Heart left ventricle (tissue), 16 donors: ENCODE data around the gene CT47C1. TPM values are rescaled to one million over a fixed set of nuclear protein-coding genes. Genes with fewer than 3 reads are reported as not detected.

Source experiments
- ATAC-seq, 4 donors: fragments of 200-7000 bp; cut with Tn5 transposase; one replicate each; pipeline ENCODE4 v1.9.1; 2020 to 2022; ENCODE audit warnings: moderate library complexity in 4 of 4, mild to moderate bottlenecking in 3 of 4, moderate number of reproducible peaks in 1 of 4
- DNase-seq, 5 donors: peaks; one replicate each; pipeline ENCODE4 v3.0.0-alpha.2; 2020
- H3K27ac ChIP-seq, 12 donors: fragments of 200-600 bp; sonication (generic) in 4 of 12; one replicate each; pipeline versions ENCODE4 v1.5.0 to v1.8.0; 2016 to 2022; ENCODE audit warnings: mild to moderate bottlenecking in 2 of 12
- H3K27me3 ChIP-seq, 9 donors: fragments of 200-600 bp; sonication (generic) in 2 of 9; one replicate each; pipeline versions ENCODE4 v1.5.1 to v1.8.0; 2016 to 2022; ENCODE audit warnings: mild to moderate bottlenecking in 3 of 9
- H3K36me3 ChIP-seq, 9 donors: fragments of 200-600 bp; sonication (generic) in 2 of 9; one replicate each; pipeline versions ENCODE4 v1.5.0 to v1.8.0; 2018 to 2022; ENCODE audit warnings: mild to moderate bottlenecking in 2 of 9
- H3K4me1 ChIP-seq, 12 donors: fragments of 200-600 bp; sonication (generic) in 4 of 12; one replicate each; pipeline versions ENCODE4 v1.5.0 to v1.8.0; 2016 to 2022; ENCODE audit warnings: mild to moderate bottlenecking in 3 of 12
- H3K4me3 ChIP-seq, 12 donors: fragments of 200-600 bp; sonication (generic) in 4 of 12; one replicate each; pipeline versions ENCODE4 v1.5.0 to v1.8.0; 2017 to 2022; ENCODE audit warnings: mild to moderate bottlenecking in 9 of 12, moderate library complexity in 4 of 12
- H3K9me3 ChIP-seq, 12 donors: fragments of 200-600 bp; sonication (generic) in 4 of 12; one replicate each; pipeline versions ENCODE4 v1.5.0 to v1.8.0; 2016 to 2022; ENCODE audit warnings: mild to moderate bottlenecking in 1 of 12
- POLR2A ChIP-seq, 2 donors: fragments of 450-650 bp; IDR thresholded peaks; one replicate each; pipeline ENCODE4 v1.6.1; 2017; ENCODE audit warnings: antibody characterized with exemption in 2 of 2, mild to moderate bottlenecking in 2 of 2, moderate library complexity in 2 of 2
- WGBS, 4 donors: extraction: QIAGEN DNeasy Blood & Tissue Kit in 2 of 4; methylation state at CpG; one replicate each; pipeline versions ENCODE4 v1.1.5 to v1.1.7; 2013 to 2018; 5-methylcytosine and 5-hydroxymethylcytosine counted together
- intact Hi-C, 10 donors: fragments of 100-400 bp; cut with DNase I; formaldehyde crosslinking; loops; one replicate each; pipeline versions ENCODE4 v1.11.1 to v1.14.2; 2022
- polyA plus RNA-seq, 2 donors: library from polyadenylated mRNA; stranded (reverse); fragments of 200-250 nt; gene quantifications; one replicate each; pipeline ENCODE4 v1.2.3, GENCODE V29; 2013
- total RNA-seq, 9 donors: library from RNA; depleted of rRNA in 2 of 9; stranded (reverse); fragments of >200 nt in 2 of 9; fragmentation: NEBNext Ultra II Directional in 3 of 9; extraction: Animal tissue kit (Norgen Biotek cat#: 25700) in 3 of 9; gene quantifications; one replicate each; pipeline versions ENCODE4 v1.1.0 to v1.2.4, GENCODE V29; 2016 to 2023
- TF ChIP-seq, protein P1 (sequence below), 12 donors: fragments of 200-600 bp; sonication (generic) in 4 of 12; IDR thresholded peaks; one replicate each; pipeline versions ENCODE4 v1.5.0 to v1.8.0; 2018 to 2022; ENCODE audit warnings: antibody characterized with exemption in 12 of 12, mild to moderate bottlenecking in 5 of 12
- donor health status: ischemic (EF 13 %, LVEDD 7.1; RV severe dilation, severe dysfunction).
- donor health status: healthy with polysubstance abuse.
- donor health status: DM: no; HTN: yes; CAD: no.
- donor health status: DM: no; HTN: no; CAD: no.
- donor health status: ischemic (EF 25% LVEDD 6.9; RV normal size, moderate dysfunction).
- donor health status: ischemic (EF 25% LVEDD 5.7; RV mildly dilated, moderate dysfunction).
- donor health status: healthy.
- donor health status: DM: yes; HTN: yes; CAD: no.
- donor health status: ischemic (EF 35%, LVEDD 5.7; RV mildly dilated, moderate dysfunction).
- donor health status: nonischemic (EF 11% LVEDD 7.7; RV severe dilation, severe dysfunction).
- donor health status: DM: yes; HTN: yes; CAD: no.
- donor health status: PGD.
- donor health status: ischemic (EF 29% LVEDD 5.4; RV normal size, mild dysfunction).
- donor health status: nonischemic (EF 23%, LVEDD 6.1; RV moderate dilation, normal function).

The CT47C1 gene
- total and polyA plus RNA-seq, 11 donors, result not detected

DNA sequence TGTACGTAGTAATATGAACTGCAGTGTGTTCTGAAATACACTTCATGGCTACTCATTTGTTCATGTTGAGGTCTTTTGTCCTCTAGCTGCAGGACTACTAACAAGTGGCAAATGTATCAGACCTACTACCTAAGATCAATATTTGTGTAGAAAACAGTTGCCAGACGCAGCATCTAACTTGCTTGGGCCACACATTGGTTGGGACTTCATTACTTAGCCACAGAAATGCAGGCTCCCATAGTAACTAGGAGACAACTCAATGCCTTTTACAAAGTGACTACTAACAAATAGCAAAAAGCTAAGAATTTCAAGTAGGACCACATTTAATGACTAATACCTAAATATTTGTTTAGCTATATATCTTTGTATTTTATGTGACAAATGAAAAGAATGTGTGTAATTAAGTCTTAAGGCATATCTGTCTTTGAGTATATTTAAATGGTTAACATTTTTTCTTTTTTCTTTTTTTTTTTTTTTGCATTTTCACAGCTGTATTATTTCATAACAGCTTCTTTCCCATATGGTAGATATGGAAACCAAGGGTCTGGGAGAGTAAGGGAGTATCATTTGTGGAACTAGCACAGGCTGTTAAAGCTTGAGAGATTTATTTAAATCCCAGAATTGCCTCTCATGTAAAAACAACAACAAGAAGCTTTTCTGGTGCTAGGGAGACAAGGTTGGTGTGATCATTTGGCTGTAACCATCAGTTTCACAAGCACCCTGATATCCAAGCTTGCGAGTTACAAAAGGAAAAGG, 2.7 kb downstream of the CT47C1 start:
- H3K9me3 ChIP-seq, result no peaks in the 10 kb centered on the region
- H3K4me3 ChIP-seq, result no peak overlapping the region
- WGBS, 4 donors, result 83 to 93% (median 90%) methylated on average over 3 of the region's 3 CpGs
- TF ChIP-seq, protein P1, sequence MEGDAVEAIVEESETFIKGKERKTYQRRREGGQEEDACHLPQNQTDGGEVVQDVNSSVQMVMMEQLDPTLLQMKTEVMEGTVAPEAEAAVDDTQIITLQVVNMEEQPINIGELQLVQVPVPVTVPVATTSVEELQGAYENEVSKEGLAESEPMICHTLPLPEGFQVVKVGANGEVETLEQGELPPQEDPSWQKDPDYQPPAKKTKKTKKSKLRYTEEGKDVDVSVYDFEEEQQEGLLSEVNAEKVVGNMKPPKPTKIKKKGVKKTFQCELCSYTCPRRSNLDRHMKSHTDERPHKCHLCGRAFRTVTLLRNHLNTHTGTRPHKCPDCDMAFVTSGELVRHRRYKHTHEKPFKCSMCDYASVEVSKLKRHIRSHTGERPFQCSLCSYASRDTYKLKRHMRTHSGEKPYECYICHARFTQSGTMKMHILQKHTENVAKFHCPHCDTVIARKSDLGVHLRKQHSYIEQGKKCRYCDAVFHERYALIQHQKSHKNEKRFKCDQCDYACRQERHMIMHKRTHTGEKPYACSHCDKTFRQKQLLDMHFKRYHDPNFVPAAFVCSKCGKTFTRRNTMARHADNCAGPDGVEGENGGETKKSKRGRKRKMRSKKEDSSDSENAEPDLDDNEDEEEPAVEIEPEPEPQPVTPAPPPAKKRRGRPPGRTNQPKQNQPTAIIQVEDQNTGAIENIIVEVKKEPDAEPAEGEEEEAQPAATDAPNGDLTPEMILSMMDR (IDR thresholded peaks at IDR 0.05), result no peak
- no peak for TF ChIP-seq POLR2A (IDR thresholded peaks at IDR 0.05)
- no peak for DNase-seq
- no peak for ATAC-seq
- intact Hi-C loops, result no loop called here
- H3K27ac ChIP-seq, result no peak overlapping the region
- H3K36me3 ChIP-seq, result no peaks in the 10 kb centered on the region
- no peaks in the 10 kb centered on the region for H3K4me1 ChIP-seq
- H3K27me3 ChIP-seq, result peaks cover 0 to 9% (median 0%) of the 10 kb centered on the region in 9 donors

DNA sequence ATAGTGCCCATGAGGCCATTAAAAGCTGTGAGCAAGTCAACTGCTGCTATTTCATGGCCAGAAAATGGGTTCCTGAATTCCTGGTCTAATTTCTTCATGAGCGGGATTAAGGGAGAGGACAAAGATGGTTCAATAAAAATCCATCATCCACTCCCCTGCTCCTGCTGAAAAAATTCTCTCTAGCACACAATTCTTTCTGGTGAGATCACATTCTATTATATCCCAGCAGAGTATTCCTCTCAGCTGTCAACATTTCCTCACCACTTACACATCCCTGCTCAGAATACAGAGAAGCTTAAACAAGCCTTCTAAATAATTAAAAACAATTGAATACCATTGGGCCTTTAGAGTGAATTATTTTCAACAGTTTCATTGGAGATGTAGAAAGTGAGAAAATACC, 9.5 kb downstream of the CT47C1 start:
- ATAC-seq (no peak), DNase-seq (no peak)
- Histone ChIP-seq H3K4me1 (no peaks in the 10 kb centered on the region), H3K36me3 (no peaks in the 10 kb centered on the region), H3K27ac (no peak overlapping the region), H3K4me3 (no peak overlapping the region), H3K27me3 (peaks cover 0 to 18% (median 0%) of the 10 kb centered on the region in 9 donors), H3K9me3 (no peaks in the 10 kb centered on the region)
- TF ChIP-seq, protein P1 (IDR thresholded peaks at IDR 0.05), result no peak
- no peak for TF ChIP-seq POLR2A (IDR thresholded peaks at IDR 0.05)
- 63 to 80% (median 69%) methylated on average over 1 of the region's 1 CpG for WGBS, 4 donors
- intact Hi-C loops, result no loop called here

DNA sequence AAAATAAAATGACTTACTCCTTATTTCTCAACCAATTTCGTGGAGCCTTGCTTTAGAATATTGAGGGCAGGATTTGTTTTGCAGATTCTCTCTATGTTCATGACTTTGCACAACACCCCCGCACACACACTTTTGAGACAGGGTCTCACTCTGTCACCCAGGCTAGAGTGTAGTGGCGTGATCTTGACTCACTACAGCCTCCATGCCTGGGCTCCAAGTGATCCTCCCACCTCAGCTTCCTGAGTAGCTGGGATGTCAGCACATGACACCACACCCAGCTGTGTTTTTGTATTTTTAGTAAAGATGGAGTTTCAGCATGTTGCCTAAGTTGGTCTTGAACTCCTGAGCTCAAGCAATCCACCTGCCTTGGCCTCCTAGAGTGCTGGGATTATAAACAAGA, 12.0 kb downstream of the CT47C1 start:
- H3K36me3 ChIP-seq, result no peaks in the 10 kb centered on the region
- no peak for DNase-seq
- H3K27me3 ChIP-seq, result peaks cover 0 to 19% (median 0%) of the 10 kb centered on the region in 9 donors
- intact Hi-C loops, result no loop called here
- TF ChIP-seq, protein P1 (IDR thresholded peaks at IDR 0.05), result no peak
- no peak for TF ChIP-seq POLR2A (IDR thresholded peaks at IDR 0.05)
- ATAC-seq, result no peak
- H3K9me3 ChIP-seq, result no peaks in the 10 kb centered on the region
- H3K27ac ChIP-seq, result no peak overlapping the region
- H3K4me3 ChIP-seq, result no peak overlapping the region
- no peaks in the 10 kb centered on the region for H3K4me1 ChIP-seq
- WGBS, 4 donors, result 55 to 85% (median 72%) methylated on average over 3 of the region's 3 CpGs

DNA sequence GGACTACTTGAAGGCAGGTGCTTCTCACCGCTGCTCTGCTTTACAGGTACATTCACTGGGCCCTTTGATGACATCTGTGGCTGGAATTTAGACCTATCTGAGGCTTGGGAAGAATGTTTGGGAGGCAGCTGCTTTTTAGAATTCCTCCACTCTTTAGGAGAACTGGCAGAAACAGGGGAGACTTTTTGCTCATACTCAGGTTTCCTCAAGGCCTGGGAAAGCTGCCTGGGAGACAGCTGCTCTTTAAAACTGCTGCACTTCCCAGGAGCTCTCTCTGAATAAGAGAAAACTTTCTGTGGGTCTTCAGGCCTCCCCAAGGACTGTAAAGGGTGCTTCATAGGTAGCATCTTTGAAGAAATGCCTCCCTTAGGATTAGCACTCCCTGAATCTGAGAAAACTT, 14.3 kb downstream of the CT47C1 start:
- no peaks in the 10 kb centered on the region for H3K4me1 ChIP-seq
- no peaks in the 10 kb centered on the region for H3K9me3 ChIP-seq
- 65 to 96% (median 85%) methylated on average over 1 of the region's 1 CpG for WGBS, 4 donors
- peaks cover 0 to 12% (median 0%) of the 10 kb centered on the region in 9 donors for H3K27me3 ChIP-seq
- no peak overlapping the region for H3K4me3 ChIP-seq
- H3K27ac ChIP-seq, result no peak overlapping the region
- DNase-seq, result no peak
- TF ChIP-seq, protein P1 (IDR thresholded peaks at IDR 0.05), result no peak
- no peak for TF ChIP-seq POLR2A (IDR thresholded peaks at IDR 0.05)
- H3K36me3 ChIP-seq, result no peaks in the 10 kb centered on the region
- intact Hi-C loops, result no loop called here
- no peak for ATAC-seq
